PC-9 (cell line): ENCODE measurements around the gene ABTB2. TPM values are rescaled to one million over a fixed set of nuclear protein-coding genes. Genes with fewer than 3 reads are reported as not detected.

Experiments
- BruUV-seq: library from RNA; stranded (reverse); fragments of 400-500 nt; replicated peaks from 2 replicates; lab custom pipeline; 2021; lab: Mats Ljungman, UMichigan
- CTCF ChIA-PET: fragments of 300-600 bp; sonication (Branson Sonifier 250); formaldehyde crosslinking; loops from one replicate; lab custom pipeline; 2022; ENCODE audit warnings: antibody characterized with exemption; lab: Charles Lee
- POLR2A ChIA-PET: fragments of 300-600 bp; sonication (Branson Sonifier 250); formaldehyde crosslinking; loops from one replicate; lab custom pipeline; 2022; ENCODE audit warnings: antibody characterized with exemption; ENCODE audit not compliant: unreplicated experiment; lab: Charles Lee
- DNase-seq, 2 experiments: peaks; one replicate each; pipeline versions ENCODE4 v3.0.0 to v3.0.0-alpha.2; 2015 to 2022; ENCODE audit warnings: mixed read lengths in 1 of 2
- H2AFZ ChIP-seq: fragments of 200-600 bp; sonication (generic); 2 replicates; pipeline ENCODE4 v1.8.1; 2017; ENCODE audit warnings: antibody characterized with exemption
- H3F3A ChIP-seq: fragments of 200-600 bp; sonication (generic); 2 replicates; pipeline ENCODE4 v1.8.1; 2017; ENCODE audit warnings: antibody characterized with exemption, mild to moderate bottlenecking, low read depth; ENCODE audit not compliant: insufficient read depth
- H3K27ac ChIP-seq: fragments of 200-600 bp; sonication (generic); 2 replicates; pipeline ENCODE4 v1.6.1; 2016; ENCODE audit warnings: mixed run types
- H3K27me3 ChIP-seq: fragments of 200-600 bp; sonication (generic); 2 replicates; pipeline ENCODE4 v1.6.1; 2016; ENCODE audit warnings: low read depth, mixed run types; ENCODE audit not compliant: insufficient read depth
- H3K36me3 ChIP-seq: fragments of 200-600 bp; sonication (generic); 2 replicates; pipeline ENCODE4 v1.6.1; 2016; ENCODE audit warnings: low read depth, mixed run types
- H3K4me1 ChIP-seq: fragments of 200-600 bp; sonication (generic); replicated peaks from 2 replicates; pipeline ENCODE4 v1.6.1; 2016; ENCODE audit warnings: mixed run types; ENCODE audit not compliant: insufficient read depth
- H3K4me2 ChIP-seq: fragments of 200-600 bp; sonication (generic); 2 replicates; pipeline ENCODE4 v1.6.1; 2017; ENCODE audit warnings: mixed run types
- H3K4me3 ChIP-seq: fragments of 200-600 bp; sonication (generic); 2 replicates; pipeline ENCODE4 v1.6.1; 2016; ENCODE audit warnings: mixed run types
- H3K79me2 ChIP-seq: fragments of 200-600 bp; sonication (generic); 2 replicates; pipeline ENCODE4 v1.6.1; 2017; ENCODE audit warnings: low read depth, mixed run types
- H3K9me2 ChIP-seq: fragments of 200-600 bp; sonication (generic); 2 replicates; pipeline ENCODE4 v1.8.1; 2017; ENCODE audit warnings: mild to moderate bottlenecking; ENCODE audit not compliant: insufficient read depth
- H3K9me3 ChIP-seq: fragments of 200-600 bp; sonication (generic); 2 replicates; pipeline ENCODE4 v1.8.1; 2016; ENCODE audit warnings: low read depth; ENCODE audit not compliant: insufficient read depth
- H4K20me1 ChIP-seq: fragments of 200-600 bp; sonication (generic); 2 replicates; pipeline ENCODE4 v1.8.1; 2017; ENCODE audit not compliant: insufficient read depth
- CTCF ChIP-seq: fragments of 200-600 bp; sonication (generic); conservative IDR thresholded peaks from 2 replicates; pipeline ENCODE4 v1.6.1; 2017; ENCODE audit warnings: mixed run types, antibody characterized with exemption, mild to moderate bottlenecking, moderate library complexity
- EZH2 ChIP-seq: fragments of 200-600 bp; sonication (generic); IDR thresholded peaks from 2 replicates; pipeline ENCODE4 v1.8.0; 2017; ENCODE audit warnings: antibody characterized with exemption, low read depth
- intact Hi-C: fragments of 100-400 bp; cut with micrococcal nuclease; formaldehyde crosslinking; loops from one replicate; pipeline ENCODE4 v1.10.0; 2022; ENCODE audit not compliant: unreplicated experiment
- total RNA-seq: library from RNA; stranded (reverse); gene quantifications from 2 replicates; pipeline ENCODE4 v1.2.3, GENCODE V29; 2021

The ABTB2 gene
- total RNA-seq, 1 experiment from 2014 or later: 12.9 TPM

GRCh38 chr11:34358258-34358727 lies 483 bp upstream of the ABTB2 start:
- DNase-seq: peak; percentile 79 to 87

GRCh38 chr11:34356913-34357700 lies 703 bp downstream of the ABTB2 start:
- ChIA-PET POLR2A (interaction anchor here (0.5 to 1.0 kb wide), 4 partner anchors 10 to 1292 kb away, joined by 3 to 5 read pairs (median 4); no protein-coding TSS in a partner anchor), CTCF (interaction anchor here (0.9 to 1.4 kb wide), 5 partner anchors 10 to 191 kb away, joined by 3 to 6 read pairs (median 4); no protein-coding TSS in a partner anchor)
- peak overlapping the region; percentile 79 for H2AFZ ChIP-seq
- TF ChIP-seq EZH2 (no peak), CTCF (no peak)
- peaks cover 22% of the 10 kb centered on the region for H4K20me1 ChIP-seq
- no peaks in the 10 kb centered on the region for H3K27me3 ChIP-seq
- intact Hi-C loops: no loop called here
- H3F3A ChIP-seq: peaks cover 3% of the 10 kb centered on the region; the same call in 1 of the 2 replicates
- H3K36me3 ChIP-seq: no peaks in the 10 kb centered on the region
- BruUV-seq: TSS peak; percentile 49
- H3K9me3 ChIP-seq: no peaks in the 10 kb centered on the region
- peaks cover 48% of the 10 kb centered on the region for H3K4me1 ChIP-seq
- H3K4me3 ChIP-seq: peak overlapping the region; percentile 92
- H3K4me2 ChIP-seq: peak overlapping the region; percentile 94
- H3K27ac ChIP-seq: no peak overlapping the region
- peaks cover 56% of the 10 kb centered on the region for H3K79me2 ChIP-seq
- DNase-seq: peak in 1 of 2 experiments; percentile 56
- no peaks in the 10 kb centered on the region for H3K9me2 ChIP-seq

More at GRCh38 chr11:34358258-34358727, 483 bp upstream of the ABTB2 start:
- H3K9me3 ChIP-seq: no peaks in the 10 kb centered on the region
- H3K27me3 ChIP-seq: no peaks in the 10 kb centered on the region
- peaks cover 22% of the 10 kb centered on the region for H4K20me1 ChIP-seq
- H3K36me3 ChIP-seq: no peaks in the 10 kb centered on the region
- peak overlapping the region; percentile 67 for H3K27ac ChIP-seq
- peaks cover 3% of the 10 kb centered on the region; the same call in 1 of the 2 replicates for H3F3A ChIP-seq
- H3K79me2 ChIP-seq: peaks cover 44% of the 10 kb centered on the region
- intact Hi-C loops: loop anchor here (1.0 to 2.0 kb wide), 11 partner anchors 56 to 369 kb away; partner anchors contain the start of genes CAPRIN1 and NAT10
- BruUV-seq: no TSS peak
- ChIA-PET POLR2A (interaction anchor here (0.6 to 1.0 kb wide), 7 partner anchors 10 to 207 kb away, joined by 3 to 21 read pairs (median 6); no protein-coding TSS in a partner anchor), CTCF (interaction anchor here (0.6 to 1.5 kb wide), 6 partner anchors 21 to 271 kb away, joined by 3 to 24 read pairs (median 5); no protein-coding TSS in a partner anchor)
- H3K4me3 ChIP-seq: peak overlapping the region; percentile 78
- no peak for TF ChIP-seq CTCF
- TF ChIP-seq EZH2: no peak
- H3K4me2 ChIP-seq: peak overlapping the region; percentile 97
- peak overlapping the region; percentile 83 for H2AFZ ChIP-seq
- H3K9me2 ChIP-seq: no peaks in the 10 kb centered on the region
- H3K4me1 ChIP-seq: peaks cover 36% of the 10 kb centered on the region

GRCh38 chr11:34356576-34356912 lies 1.3 kb downstream of the ABTB2 start:
- Histone ChIP-seq H2AFZ (peak overlapping the region; percentile 79), H4K20me1 (peaks cover 22% of the 10 kb centered on the region), H3K36me3 (0 out of 2 replicates have a peak, but pooled peaks cover 1% of the 10 kb centered on the region), H3K27ac (no peak overlapping the region), H3K4me3 (peak overlapping the region; percentile 92), H3K9me2 (no peaks in the 10 kb centered on the region), H3F3A (peaks cover 3% of the 10 kb centered on the region; the same call in 1 of the 2 replicates), H3K4me2 (peak overlapping the region; percentile 94), H3K79me2 (peaks cover 62% of the 10 kb centered on the region), H3K9me3 (no peaks in the 10 kb centered on the region), H3K27me3 (no peaks in the 10 kb centered on the region), H3K4me1 (peaks cover 53% of the 10 kb centered on the region)
- ChIA-PET CTCF (interaction anchor here (0.7 to 1.4 kb wide), 3 partner anchors 10 to 191 kb away, joined by 3 to 4 read pairs (median 3); no protein-coding TSS in a partner anchor), POLR2A (interaction anchor here (0.9 to 1.0 kb wide), 3 partner anchors 10 to 191 kb away, joined by 3 to 5 read pairs (median 4); no protein-coding TSS in a partner anchor)
- no peak for TF ChIP-seq EZH2
- no peak for TF ChIP-seq CTCF
- no TSS peak for BruUV-seq
- intact Hi-C loops: no loop called here
- DNase-seq: peak; percentile 53 to 59
